Endothelial cell of umbilical vein (primary cell): ENCODE measurements around the gene NEUROG1.

ENCODE experiments used
- CTCF ChIP-seq, 2 donors: IDR thresholded peaks; 1 replicate in 1 of 2; 2 replicates in 1 of 2; pipeline ENCODE4 v1.5.1; 2011; ENCODE audit warnings: low read length in 2 of 2, mild to moderate bottlenecking in 2 of 2, moderate library complexity in 2 of 2, control low read depth in 1 of 2, inconsistent platforms in 1 of 2, low read depth in 1 of 2; ENCODE audit not compliant: insufficient read depth in 1 of 2; ENCODE audit errors: extremely low read depth in 1 of 2
- EZH2 ChIP-seq: IDR thresholded peaks from 2 replicates; pipeline ENCODE4 v1.6.1; 2012; ENCODE audit warnings: borderline replicate concordance, low read depth, mild to moderate bottlenecking, moderate library complexity, low read length, inconsistent platforms; ENCODE audit not compliant: severe bottlenecking
- FOS ChIP-seq: IDR thresholded peaks from 2 replicates; pipeline ENCODE4 v1.6.1; 2011; ENCODE audit warnings: mild to moderate bottlenecking, low read length, moderate library complexity, borderline replicate concordance; ENCODE audit not compliant: insufficient read depth
- POLR2A ChIP-seq: IDR thresholded peaks from 2 replicates; pipeline ENCODE4 v1.6.1; 2012; ENCODE audit warnings: low read depth, mild to moderate bottlenecking, control low read depth, low read length
- POLR2AphosphoS5 ChIP-seq: IDR thresholded peaks from 2 replicates; pipeline ENCODE4 v1.6.1; 2012; ENCODE audit warnings: low read depth, mild to moderate bottlenecking, control low read depth, low read length, moderate library complexity; ENCODE audit not compliant: insufficient read depth

GRCh38 chr5:135537271-135537670 lies 1.5 kb upstream of the NEUROG1 start:
- TF ChIP-seq CTCF (IDR thresholded peaks at IDR 0.05; ENCODE audit: extremely low read depth in 1 of 2, insufficient read depth in 1 of 2, low read depth in 1 of 2, low read length in 2 of 2) (no peak), POLR2A (no peak), EZH2 (no peak), FOS (no peak), POLR2AphosphoS5 (no peak)
